ENCODE results near the gene TMEM31.
"Not testable (repeated sequence)": the region's sequence is repeated elsewhere in the genome, so short reads cannot be mapped to it uniquely, and the experiment has no call there.

TMEM31 gene

GRCh38 chrX:103726477-103726876, 15.8 kb downstream of the TMEM31 start:
- no peak for DNase-seq (ENCODE audit: low spot score)

GRCh38 chrX:103727115-103727514, 16.4 kb downstream of the TMEM31 start:
- DNase-seq (ENCODE audit: low spot score): no peak

GRCh38 chrX:103729015-103729414, 18.3 kb downstream of the TMEM31 start:
- no peak for DNase-seq (ENCODE audit: low spot score)

GRCh38 chrX:103730147-103730795, 19.6 kb downstream of the TMEM31 start:
- DNase-seq (ENCODE audit: low spot score): no peak

- peak; percentile 62 for DNase-seq (ENCODE audit: low spot score)
These were observed 20.2 kb downstream of the TMEM31 start for GRCh38 chrX:103730796-103731493.

- DNase-seq (ENCODE audit: low spot score): no peak
These were observed 22.3 kb downstream of the TMEM31 start for GRCh38 chrX:103733017-103733416.

- DNase-seq (ENCODE audit: low spot score): no peak
These were observed 23.5 kb downstream of the TMEM31 start for GRCh38 chrX:103734125-103734760.

- no peak for DNase-seq (ENCODE audit: low spot score)
These were observed 27.0 kb downstream of the TMEM31 start for GRCh38 chrX:103737696-103738095.

GRCh38 chrX:103739421-103739820, 28.7 kb downstream of the TMEM31 start:
- no peak for DNase-seq (ENCODE audit: low spot score)

- DNase-seq (ENCODE audit: low spot score): no peak
These were observed 31.2 kb downstream of the TMEM31 start for GRCh38 chrX:103741879-103742278.

GRCh38 chrX:103742339-103742738, 31.6 kb downstream of the TMEM31 start:
- DNase-seq (ENCODE audit: low spot score): no peak

GRCh38 chrX:103747163-103747562, 36.5 kb downstream of the TMEM31 start:
- no peak for DNase-seq (ENCODE audit: low spot score)

GRCh38 chrX:103754401-103754800, 43.7 kb downstream of the TMEM31 start:
- no peak for DNase-seq (ENCODE audit: low spot score)

- DNase-seq (ENCODE audit: low spot score): no peak
These were observed 46.0 kb downstream of the TMEM31 start for GRCh38 chrX:103756736-103757135.

- DNase-seq (ENCODE audit: low spot score): no peak
These were observed 47.8 kb downstream of the TMEM31 start for GRCh38 chrX:103758555-103758954.

- not testable (repeated sequence) for DNase-seq (ENCODE audit: low spot score)
These were observed 52.8 kb downstream of the TMEM31 start for GRCh38 chrX:103763541-103763940.
